T-helper 1 cell treated with Interleukin-12 subunit alpha and Interleukin-12 subunit beta and Interleukin-4 antibody, amounts not matched to agents 30 μg/mL and 1 μg/mL, for 36 hours (primary cell): ENCODE data around the gene ATXN10.

ENCODE experiments used
- H3K27ac Mint-ChIP-seq: one replicate; pipeline ENCODE4 v1.8.0; 2021; ENCODE audit warnings: mild to moderate bottlenecking, mixed read lengths
- H3K27me3 Mint-ChIP-seq: one replicate; pipeline ENCODE4 v1.8.0; 2021; ENCODE audit warnings: low read depth, mixed read lengths
- H3K36me3 Mint-ChIP-seq: one replicate; pipeline ENCODE4 v1.8.0; 2021; ENCODE audit warnings: low read depth, mixed read lengths
- H3K4me1 Mint-ChIP-seq: one replicate; pipeline ENCODE4 v1.8.0; 2021; ENCODE audit warnings: low read depth, mixed read lengths
- H3K4me3 Mint-ChIP-seq: one replicate; pipeline ENCODE4 v1.8.0; 2021; ENCODE audit warnings: mild to moderate bottlenecking, moderate library complexity, mixed read lengths
- H3K9me3 Mint-ChIP-seq: one replicate; pipeline ENCODE4 v1.8.0; 2021; ENCODE audit warnings: mixed read lengths

ATXN10 gene

DNA sequence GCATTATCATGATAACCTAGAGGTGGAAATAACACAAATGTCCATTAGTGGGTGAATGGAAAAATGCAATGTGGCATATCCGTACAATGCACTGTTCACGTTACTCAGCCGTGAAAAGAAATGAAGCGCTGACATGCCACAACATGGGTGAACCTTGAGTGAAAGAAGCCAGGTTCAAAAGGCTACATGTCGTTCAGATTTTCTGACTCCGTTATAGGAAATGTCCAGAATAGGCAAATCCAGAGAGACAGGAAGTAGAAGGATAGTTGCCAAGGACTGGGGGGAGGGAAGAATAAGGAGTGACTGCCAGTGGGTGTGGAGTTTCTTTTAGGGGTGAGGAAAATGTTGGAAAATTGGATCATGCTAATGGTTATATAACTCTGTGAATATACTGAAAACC, 133.8 kb downstream of the ATXN10 start:
- Mint-ChIP-seq H3K36me3 (peaks cover 10% of the 10 kb centered on the region), H3K4me1 (peaks cover 3% of the 10 kb centered on the region), H3K9me3 (no peaks in the 10 kb centered on the region), H3K27ac (no peak overlapping the region), H3K4me3 (no peak overlapping the region), H3K27me3 (no peaks in the 10 kb centered on the region)

DNA sequence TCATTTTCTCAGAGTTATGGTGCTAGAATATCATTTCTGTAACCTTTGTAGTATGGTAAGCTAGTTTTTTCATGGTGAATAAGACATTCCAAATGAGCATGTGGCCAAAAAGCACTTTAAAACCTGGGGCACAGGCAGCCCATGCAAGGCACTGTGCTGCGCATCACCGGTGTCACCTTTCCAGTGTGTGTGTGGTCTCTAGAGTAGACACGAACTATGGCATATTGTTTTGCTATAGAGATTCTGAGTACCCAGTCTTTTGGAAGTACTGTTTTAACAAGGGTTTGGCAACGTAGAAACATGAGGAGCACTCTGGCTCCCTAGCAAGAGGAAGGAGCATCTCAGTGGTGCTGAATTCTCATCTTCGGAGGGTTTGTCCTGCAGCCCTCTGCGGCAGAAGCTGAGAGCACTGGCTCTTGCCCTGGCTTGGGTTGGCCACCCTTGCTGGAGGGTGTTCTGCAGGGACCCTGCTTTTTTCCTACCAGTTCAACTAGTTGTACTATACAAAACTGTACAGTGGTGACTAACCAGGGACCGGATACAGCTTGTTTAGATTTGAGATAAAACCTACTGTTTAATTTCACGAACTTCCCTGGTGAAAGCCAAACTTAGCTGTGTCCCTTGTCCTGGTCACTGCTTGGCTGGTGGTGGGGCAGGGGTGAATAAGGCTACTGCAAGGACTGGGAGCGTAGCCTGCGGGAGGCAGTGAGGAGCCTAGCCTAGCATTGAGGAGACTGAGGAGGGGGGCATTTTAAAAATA, 135.7 kb downstream of the ATXN10 start:
- Mint-ChIP-seq H3K4me3 (no peak overlapping the region), H3K36me3 (peaks cover 6% of the 10 kb centered on the region), H3K4me1 (no peaks in the 10 kb centered on the region), H3K27me3 (no peaks in the 10 kb centered on the region), H3K27ac (no peak overlapping the region), H3K9me3 (no peaks in the 10 kb centered on the region)

DNA sequence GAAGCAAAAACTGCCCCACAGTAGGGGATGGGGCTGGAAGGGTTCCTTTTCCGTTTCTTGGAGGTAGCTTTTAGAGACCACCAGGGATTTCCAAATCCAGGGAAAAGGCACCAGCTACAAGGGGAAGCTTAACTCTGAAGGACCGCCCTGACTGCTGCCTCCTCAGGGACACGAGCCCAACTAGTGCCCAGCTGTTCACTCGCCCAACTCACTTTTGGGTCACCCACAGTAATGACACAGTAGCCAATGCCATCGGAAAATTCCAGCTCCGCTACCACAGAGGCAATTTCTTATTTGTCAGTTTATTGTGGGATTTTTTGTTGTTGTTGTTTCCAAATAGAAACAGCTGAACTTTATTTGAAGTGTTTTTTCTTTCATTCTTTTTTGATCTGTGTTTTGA, 141.3 kb downstream of the ATXN10 start:
- Mint-ChIP-seq H3K4me1 (no peaks in the 10 kb centered on the region), H3K27me3 (no peaks in the 10 kb centered on the region), H3K9me3 (no peaks in the 10 kb centered on the region), H3K4me3 (no peak overlapping the region), H3K27ac (no peak overlapping the region), H3K36me3 (no peaks in the 10 kb centered on the region)

DNA sequence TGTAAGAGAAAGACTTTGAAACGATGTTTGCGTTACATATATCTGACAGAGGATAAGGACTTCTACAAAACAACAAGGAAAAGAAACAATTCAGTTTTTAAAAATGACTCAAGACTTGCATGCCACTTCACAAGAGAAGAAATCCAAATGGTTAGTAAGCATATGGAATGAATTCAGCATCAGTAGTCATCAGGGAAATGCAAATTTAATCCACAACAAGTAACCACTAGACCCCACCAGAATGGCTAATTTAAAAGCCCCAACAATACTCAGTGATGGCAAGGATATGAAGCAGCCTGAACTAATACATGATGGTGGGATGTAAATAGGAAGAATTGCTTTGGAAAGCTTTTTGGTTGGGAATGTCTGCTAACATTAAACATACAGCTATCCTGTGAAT, 142.6 kb downstream of the ATXN10 start:
- Mint-ChIP-seq H3K27me3 (no peaks in the 10 kb centered on the region), H3K27ac (no peak overlapping the region), H3K4me1 (no peaks in the 10 kb centered on the region), H3K36me3 (no peaks in the 10 kb centered on the region), H3K4me3 (no peak overlapping the region), H3K9me3 (no peaks in the 10 kb centered on the region)

DNA sequence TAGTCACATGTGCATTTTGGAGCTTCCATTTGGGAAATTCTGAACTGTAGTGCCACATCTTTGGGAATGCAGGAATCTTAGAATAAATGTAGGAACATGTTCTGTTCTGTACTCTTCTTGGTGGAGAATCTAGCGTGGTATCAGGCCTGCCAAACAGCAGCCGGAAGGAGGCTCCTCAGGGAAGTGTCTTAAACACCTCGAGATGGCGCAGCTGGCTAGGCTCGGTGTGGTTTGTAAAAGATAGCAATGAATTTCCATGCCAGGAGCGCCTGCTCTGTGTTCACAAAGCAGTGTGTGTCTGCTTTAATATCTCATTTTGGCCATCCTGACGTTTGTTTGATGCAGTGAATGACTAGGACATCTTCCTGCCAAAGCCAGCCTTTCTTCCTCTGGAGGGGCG, 145.1 kb downstream of the ATXN10 start:
- no peaks in the 10 kb centered on the region for H3K27me3 Mint-ChIP-seq
- no peaks in the 10 kb centered on the region for H3K36me3 Mint-ChIP-seq
- H3K27ac Mint-ChIP-seq: no peak overlapping the region
- H3K9me3 Mint-ChIP-seq: no peaks in the 10 kb centered on the region
- H3K4me3 Mint-ChIP-seq: no peak overlapping the region
- no peaks in the 10 kb centered on the region for H3K4me1 Mint-ChIP-seq

DNA sequence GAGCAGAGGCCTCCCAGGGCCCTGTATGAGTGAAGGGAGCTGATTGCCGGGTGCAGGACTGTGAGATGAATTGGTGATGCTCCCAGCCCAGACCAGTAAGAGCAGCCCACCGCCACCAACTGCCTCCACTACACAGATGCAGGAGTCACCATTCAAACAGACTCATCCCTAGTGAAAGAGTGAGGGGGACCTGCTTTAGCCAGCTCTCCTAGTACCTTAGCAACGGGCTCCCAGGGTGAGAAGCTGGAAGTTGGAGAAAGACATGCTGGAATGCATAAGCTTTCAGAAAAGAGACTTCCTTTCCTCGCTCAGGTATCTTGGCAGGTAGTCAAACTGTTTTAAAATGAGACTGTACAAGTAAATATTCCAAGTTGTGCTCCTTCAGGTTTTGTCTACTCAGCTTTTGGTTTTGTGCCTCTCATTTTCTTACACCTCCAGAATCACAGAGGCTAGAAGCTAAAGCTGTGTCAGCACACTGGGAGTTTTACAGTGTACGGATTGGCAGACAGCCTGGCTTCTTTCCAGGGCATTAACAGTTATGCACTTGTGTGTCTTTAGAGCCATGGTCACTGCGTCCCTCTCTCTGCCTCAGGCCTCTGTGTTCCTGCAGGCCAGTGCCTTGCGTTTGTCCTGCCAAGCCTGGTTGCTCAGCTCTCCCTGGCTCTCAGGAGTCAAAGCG, 146.2 kb downstream of the ATXN10 start:
- Mint-ChIP-seq H3K4me1 (no peaks in the 10 kb centered on the region), H3K4me3 (no peak overlapping the region), H3K36me3 (no peaks in the 10 kb centered on the region), H3K9me3 (no peaks in the 10 kb centered on the region), H3K27me3 (no peaks in the 10 kb centered on the region), H3K27ac (no peak overlapping the region)

DNA sequence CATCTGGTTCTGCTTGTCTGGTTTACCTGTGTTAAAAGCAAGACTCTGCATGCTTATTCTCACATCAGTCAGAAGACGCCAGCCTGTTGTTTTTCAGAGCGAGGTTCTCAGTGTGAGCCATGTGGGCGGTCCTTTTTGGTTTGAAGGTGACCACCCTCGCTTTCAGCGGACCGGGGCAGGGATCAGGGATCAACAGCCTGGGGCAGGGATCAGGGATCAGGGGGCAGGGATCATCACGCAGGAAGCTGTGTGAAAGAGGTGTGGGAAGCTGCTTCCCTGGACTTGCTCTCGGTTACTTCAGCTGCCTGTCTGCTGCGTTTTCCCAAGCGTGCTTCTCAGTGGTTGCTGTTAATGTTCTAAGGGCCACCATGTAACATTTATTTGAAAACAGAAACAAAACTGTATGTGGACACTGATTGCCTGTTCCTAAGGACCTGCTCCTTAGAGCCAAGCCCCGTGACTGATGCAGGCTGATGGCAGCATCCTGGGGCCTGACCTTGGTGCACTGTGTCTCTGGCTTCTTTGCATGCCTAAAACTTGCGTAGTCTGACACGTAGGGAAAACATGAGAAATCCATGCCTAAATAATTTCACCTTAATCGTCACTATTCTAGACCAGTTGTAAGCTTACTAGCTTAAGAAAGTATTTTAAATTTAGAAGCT, 146.9 kb downstream of the ATXN10 start:
- Mint-ChIP-seq H3K36me3 (no peaks in the 10 kb centered on the region), H3K4me1 (no peaks in the 10 kb centered on the region), H3K9me3 (no peaks in the 10 kb centered on the region), H3K4me3 (no peak overlapping the region), H3K27ac (no peak overlapping the region), H3K27me3 (no peaks in the 10 kb centered on the region)

DNA sequence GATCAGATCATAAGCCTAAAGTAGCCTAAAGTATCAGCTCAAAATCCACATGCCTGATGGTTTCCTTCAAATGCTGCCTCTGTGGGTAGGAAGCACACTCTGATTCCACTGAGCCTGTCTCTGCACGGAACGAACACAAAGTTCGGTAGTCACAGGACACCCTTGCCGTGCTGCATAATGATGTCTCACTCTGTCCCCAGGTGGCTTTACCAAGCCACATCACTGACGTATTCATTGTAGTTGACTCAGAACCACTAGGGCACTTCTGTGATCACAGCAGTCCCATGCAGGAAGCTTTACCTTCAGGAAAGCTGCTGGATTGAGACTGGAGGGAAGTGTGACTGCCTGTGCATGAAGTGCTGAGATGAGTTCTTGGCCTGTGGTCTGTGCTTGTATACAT, 147.7 kb downstream of the ATXN10 start:
- H3K9me3 Mint-ChIP-seq: no peaks in the 10 kb centered on the region
- H3K36me3 Mint-ChIP-seq: peaks cover 1% of the 10 kb centered on the region
- H3K4me1 Mint-ChIP-seq: no peaks in the 10 kb centered on the region
- H3K27ac Mint-ChIP-seq: no peak overlapping the region
- no peak overlapping the region for H3K4me3 Mint-ChIP-seq
- H3K27me3 Mint-ChIP-seq: no peaks in the 10 kb centered on the region

DNA sequence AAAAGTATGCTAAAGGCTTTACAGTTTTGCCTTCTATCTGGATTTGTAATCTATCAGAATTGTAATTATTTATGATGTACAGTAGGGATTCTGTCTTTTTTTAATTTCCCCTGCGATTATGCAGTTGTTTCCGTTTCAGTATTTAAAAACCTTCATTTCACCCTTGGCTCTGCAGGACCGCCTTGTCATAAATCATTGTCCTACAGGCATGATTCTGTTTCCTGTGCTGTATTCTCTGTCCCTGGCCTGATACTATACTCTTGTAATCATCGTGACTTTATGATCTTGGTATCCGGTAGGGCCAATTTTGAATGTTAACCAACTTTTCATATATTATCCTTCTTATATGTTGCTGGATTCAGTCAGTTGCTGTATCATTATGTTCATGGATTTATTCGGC, 151.7 kb downstream of the ATXN10 start:
- peaks cover 16% of the 10 kb centered on the region for H3K36me3 Mint-ChIP-seq
- no peak overlapping the region for H3K4me3 Mint-ChIP-seq
- no peaks in the 10 kb centered on the region for H3K4me1 Mint-ChIP-seq
- H3K9me3 Mint-ChIP-seq: no peaks in the 10 kb centered on the region
- H3K27me3 Mint-ChIP-seq: no peaks in the 10 kb centered on the region
- no peak overlapping the region for H3K27ac Mint-ChIP-seq

DNA sequence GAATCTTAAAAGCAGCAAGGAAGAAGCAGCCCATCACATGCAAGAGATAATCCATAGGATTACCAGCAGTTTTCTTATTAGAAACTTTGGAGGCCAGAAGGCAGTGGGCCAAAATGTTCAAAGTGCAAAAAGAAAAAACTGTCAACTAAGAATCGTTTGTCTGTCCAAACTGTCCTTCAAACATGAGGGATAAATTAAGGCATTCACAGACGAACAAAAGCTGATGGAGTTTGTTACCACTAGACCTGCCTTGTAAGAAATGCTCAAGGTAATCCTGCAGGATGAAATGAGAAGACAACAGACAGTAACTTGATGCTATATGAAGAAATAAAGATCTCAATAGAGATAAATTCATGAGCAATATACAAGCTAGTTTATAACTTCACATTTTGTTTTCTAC, 154.9 kb downstream of the ATXN10 start:
- H3K27ac Mint-ChIP-seq: no peak overlapping the region
- H3K4me1 Mint-ChIP-seq: no peaks in the 10 kb centered on the region
- no peaks in the 10 kb centered on the region for H3K9me3 Mint-ChIP-seq
- peaks cover 16% of the 10 kb centered on the region for H3K36me3 Mint-ChIP-seq
- H3K4me3 Mint-ChIP-seq: no peak overlapping the region
- no peaks in the 10 kb centered on the region for H3K27me3 Mint-ChIP-seq

DNA sequence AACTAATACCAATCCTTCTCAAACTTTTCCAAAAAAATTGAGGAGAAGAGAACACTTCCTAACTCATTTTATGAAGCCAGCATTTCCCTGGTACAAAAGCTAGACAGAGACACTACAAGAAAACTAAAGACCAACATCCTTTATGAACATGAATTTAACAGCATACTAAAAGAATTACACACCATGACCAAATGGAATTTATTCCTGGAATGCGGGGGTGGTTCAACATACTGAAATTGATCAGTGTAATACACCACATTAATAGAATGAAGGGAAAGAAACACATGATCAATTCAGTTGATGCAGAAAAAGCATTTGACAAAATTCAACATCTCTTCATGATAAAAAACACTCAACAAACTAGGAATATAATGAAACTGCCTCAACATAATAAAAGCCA, 157.2 kb downstream of the ATXN10 start:
- Mint-ChIP-seq H3K4me3 (no peak overlapping the region), H3K9me3 (no peaks in the 10 kb centered on the region), H3K27me3 (no peaks in the 10 kb centered on the region), H3K36me3 (peaks cover 16% of the 10 kb centered on the region), H3K27ac (no peak overlapping the region), H3K4me1 (no peaks in the 10 kb centered on the region)

DNA sequence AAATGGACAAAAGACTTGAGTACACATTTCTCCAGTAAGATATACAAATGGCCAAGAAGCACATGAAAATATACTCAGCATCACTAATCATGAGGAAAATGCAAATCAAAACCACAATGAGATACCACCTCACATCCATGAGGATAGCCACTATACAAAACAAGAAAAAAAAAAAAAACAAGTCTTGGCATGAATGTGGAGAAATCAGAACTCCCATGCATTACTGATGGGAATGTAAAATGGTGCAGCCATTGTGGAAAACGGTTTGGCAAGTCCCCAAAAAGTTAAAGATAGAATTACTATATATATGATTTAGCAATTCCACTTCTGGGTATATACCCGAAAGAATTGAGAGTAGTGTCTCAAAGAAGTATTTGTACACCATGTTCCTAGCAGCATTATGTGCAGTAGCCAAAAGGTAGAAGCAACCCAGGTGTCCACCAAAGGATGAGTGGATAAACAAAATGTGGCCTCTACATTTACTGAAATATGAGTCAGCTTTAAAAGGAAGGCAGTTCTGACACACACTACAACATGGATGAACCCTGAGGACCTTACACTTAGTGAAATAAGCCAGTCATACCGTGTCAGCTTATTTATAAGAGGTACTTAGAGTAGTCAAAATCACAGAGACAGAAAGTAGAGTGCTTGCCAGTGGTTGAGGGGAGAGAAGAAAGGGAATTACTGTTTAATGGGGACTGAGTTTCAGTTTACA, 159.1 kb downstream of the ATXN10 start:
- Mint-ChIP-seq H3K36me3 (peaks cover 6% of the 10 kb centered on the region), H3K27ac (no peak overlapping the region), H3K4me1 (no peaks in the 10 kb centered on the region), H3K9me3 (no peaks in the 10 kb centered on the region), H3K27me3 (no peaks in the 10 kb centered on the region), H3K4me3 (no peak overlapping the region)

DNA sequence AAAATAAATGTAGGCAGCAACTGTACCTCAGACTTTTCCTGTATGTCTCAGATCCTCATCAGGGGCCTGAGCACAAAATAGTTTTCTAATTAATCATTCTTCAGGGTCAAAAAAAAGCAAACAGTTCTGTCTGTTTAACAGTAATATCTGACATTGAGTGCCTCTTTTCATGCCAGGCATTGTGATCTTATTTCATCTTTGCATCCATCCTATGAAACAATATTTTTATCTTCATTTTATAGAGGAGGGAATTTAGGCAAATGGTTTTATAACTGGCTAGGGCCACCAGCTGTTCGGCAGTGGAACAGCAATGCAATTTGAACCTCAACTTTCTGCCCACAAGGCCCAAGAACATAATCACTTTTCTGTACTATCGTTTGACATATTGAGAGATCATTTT, 159.8 kb downstream of the ATXN10 start:
- Mint-ChIP-seq H3K36me3 (no peaks in the 10 kb centered on the region), H3K9me3 (no peaks in the 10 kb centered on the region), H3K4me3 (no peak overlapping the region), H3K27me3 (no peaks in the 10 kb centered on the region), H3K4me1 (no peaks in the 10 kb centered on the region), H3K27ac (no peak overlapping the region)

DNA sequence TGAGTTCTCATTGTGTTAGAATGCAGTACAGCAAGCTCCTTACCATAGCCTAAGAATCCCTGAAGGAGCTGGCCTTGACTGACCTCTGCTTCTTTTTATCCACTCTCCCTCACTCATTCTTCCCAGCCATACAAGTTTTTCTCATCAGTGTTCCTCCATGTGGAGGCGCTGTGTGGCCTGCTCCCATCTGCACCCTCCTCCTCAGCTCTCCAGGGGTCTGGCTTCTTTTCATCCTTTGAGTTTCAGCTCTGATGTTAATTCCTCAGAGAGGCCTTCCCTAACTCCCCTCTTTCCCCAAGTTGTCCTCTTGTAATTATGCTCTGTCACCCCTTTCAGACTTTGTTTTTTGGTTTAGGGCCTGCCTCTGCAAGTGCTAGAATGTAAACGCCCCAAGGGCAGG, 160.5 kb downstream of the ATXN10 start:
- H3K36me3 Mint-ChIP-seq: no peaks in the 10 kb centered on the region

More for the DNA sequence above, 160.5 kb downstream of the ATXN10 start:
- H3K4me3 Mint-ChIP-seq: no peak overlapping the region
- no peak overlapping the region for H3K27ac Mint-ChIP-seq
- no peaks in the 10 kb centered on the region for H3K27me3 Mint-ChIP-seq
- H3K4me1 Mint-ChIP-seq: no peaks in the 10 kb centered on the region
- no peaks in the 10 kb centered on the region for H3K9me3 Mint-ChIP-seq
